Keratinocyte (primary cell): ENCODE results near the gene TET2.

Experiments
- EZH2 ChIP-seq: IDR thresholded peaks from one replicate; pipeline ENCODE4 v1.6.1; 2012; ENCODE audit warnings: inconsistent platforms, mild to moderate bottlenecking, low read length, moderate library complexity
- TF ChIP-seq, protein P1 (sequence below), 3 experiments: IDR thresholded peaks in 1 of 3; conservative IDR thresholded peaks in 1 of 3; optimal IDR thresholded peaks in 1 of 3; 2 replicates in 2 of 3; 3 replicates in 1 of 3; pipeline versions ENCODE3 to v1.5.1; 2011; ENCODE audit warnings: low read length in 3 of 3, mild to moderate bottlenecking in 3 of 3, moderate library complexity in 2 of 3, control low read depth in 1 of 3, inconsistent platforms in 1 of 3; ENCODE audit not compliant: insufficient read depth in 2 of 3; ENCODE audit errors: extremely low read depth in 1 of 3

- TF ChIP-seq, protein P1, sequence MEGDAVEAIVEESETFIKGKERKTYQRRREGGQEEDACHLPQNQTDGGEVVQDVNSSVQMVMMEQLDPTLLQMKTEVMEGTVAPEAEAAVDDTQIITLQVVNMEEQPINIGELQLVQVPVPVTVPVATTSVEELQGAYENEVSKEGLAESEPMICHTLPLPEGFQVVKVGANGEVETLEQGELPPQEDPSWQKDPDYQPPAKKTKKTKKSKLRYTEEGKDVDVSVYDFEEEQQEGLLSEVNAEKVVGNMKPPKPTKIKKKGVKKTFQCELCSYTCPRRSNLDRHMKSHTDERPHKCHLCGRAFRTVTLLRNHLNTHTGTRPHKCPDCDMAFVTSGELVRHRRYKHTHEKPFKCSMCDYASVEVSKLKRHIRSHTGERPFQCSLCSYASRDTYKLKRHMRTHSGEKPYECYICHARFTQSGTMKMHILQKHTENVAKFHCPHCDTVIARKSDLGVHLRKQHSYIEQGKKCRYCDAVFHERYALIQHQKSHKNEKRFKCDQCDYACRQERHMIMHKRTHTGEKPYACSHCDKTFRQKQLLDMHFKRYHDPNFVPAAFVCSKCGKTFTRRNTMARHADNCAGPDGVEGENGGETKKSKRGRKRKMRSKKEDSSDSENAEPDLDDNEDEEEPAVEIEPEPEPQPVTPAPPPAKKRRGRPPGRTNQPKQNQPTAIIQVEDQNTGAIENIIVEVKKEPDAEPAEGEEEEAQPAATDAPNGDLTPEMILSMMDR (optimal IDR thresholded peaks at IDR 0.05 in 1 of 3, IDR thresholded peaks at IDR 0.05 in 1 of 3, conservative IDR thresholded peaks at IDR 0.05 in 1 of 3; ENCODE audit: extremely low read depth in 1 of 3, insufficient read depth in 2 of 3, low read length in 3 of 3): no peak
- TF ChIP-seq EZH2: no peak
Observed at GRCh38 chr4:105230287-105230686, 83.6 kb downstream of the TET2 start.
